Activated CD4-positive, alpha-beta memory T cell treated with anti-CD3 and anti-CD28 coated beads for 36 hours (primary cell): ENCODE data around the gene AADACL4. TPM values are rescaled to one million over a fixed set of nuclear protein-coding genes. Genes with fewer than 3 reads are reported as not detected.
"Not testable (repeated sequence)": the region's sequence is repeated elsewhere in the genome, so short reads cannot be mapped to it uniquely, and the experiment has no call there.

Source experiments
- CTCF ChIA-PET: fragments of 350-600 bp; sonication (Branson Sonifier 250); formaldehyde crosslinking; loops from one replicate; lab custom pipeline; 2021; ENCODE audit warnings: antibody characterized with exemption, inconsistent platforms; lab: Charles Lee
- POLR2A ChIA-PET: fragments of 350-600 bp; sonication (Branson Sonifier 250); formaldehyde crosslinking; loops from one replicate; lab custom pipeline; 2021; ENCODE audit warnings: antibody characterized with exemption; lab: Charles Lee
- DNase-seq: peaks from one replicate; pipeline ENCODE4 v3.0.0-alpha.2; 2020
- H3K27ac Mint-ChIP-seq: one replicate; pipeline ENCODE4 v1.8.0; 2021; ENCODE audit warnings: mixed read lengths
- H3K27me3 Mint-ChIP-seq: one replicate; pipeline ENCODE4 v1.8.0; 2021; ENCODE audit warnings: mixed read lengths
- H3K36me3 Mint-ChIP-seq: one replicate; pipeline ENCODE4 v1.8.0; 2021; ENCODE audit warnings: mixed read lengths
- H3K4me1 Mint-ChIP-seq: one replicate; pipeline ENCODE4 v1.8.0; 2021; ENCODE audit warnings: low read depth, mixed read lengths
- H3K4me3 Mint-ChIP-seq: one replicate; pipeline ENCODE4 v1.8.0; 2021; ENCODE audit warnings: mild to moderate bottlenecking, mixed read lengths
- H3K9me3 Mint-ChIP-seq: one replicate; pipeline ENCODE4 v1.8.0; 2021; ENCODE audit warnings: mixed read lengths
- intact Hi-C: fragments of 100-400 bp; cut with micrococcal nuclease; formaldehyde crosslinking; loops from one replicate; pipeline ENCODE4 v1.15.1; 2023
- total RNA-seq, 2 experiments: library from RNA; stranded (reverse); gene quantifications; one replicate each; pipeline ENCODE4 v1.2.3, GENCODE V29; 2021

Gene AADACL4
- total RNA-seq, 2 experiments from 2014 or later = not detected

DNA sequence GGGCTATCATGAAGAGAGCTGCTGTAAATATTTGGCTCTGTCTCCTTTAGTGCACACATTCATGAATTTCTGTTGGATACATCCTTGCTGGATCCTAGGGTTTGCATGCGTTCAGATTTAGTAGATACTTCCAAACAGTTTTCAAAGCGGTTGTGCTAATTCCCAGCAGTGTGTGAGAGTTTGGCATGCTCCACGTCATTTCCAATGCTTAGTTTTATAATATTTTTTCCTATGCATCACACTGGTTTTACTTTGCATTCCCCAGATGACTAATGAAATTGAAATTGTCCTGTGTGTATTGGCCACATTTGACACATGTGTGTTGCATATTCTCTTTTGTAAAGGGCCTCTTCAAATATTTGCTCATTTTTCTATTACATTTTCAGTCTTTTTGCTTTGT, 53.5 kb downstream of the AADACL4 start:
- ChIA-PET CTCF (no interaction called here), POLR2A (no interaction called here)
- Mint-ChIP-seq H3K27me3 (peaks cover 18% of the 10 kb centered on the region), H3K27ac (no peak overlapping the region), H3K9me3 (no peaks in the 10 kb centered on the region), H3K4me3 (no peak overlapping the region), H3K36me3 (no peaks in the 10 kb centered on the region), H3K4me1 (no peaks in the 10 kb centered on the region)
- DNase-seq = no peak
- intact Hi-C loops = no loop called here

DNA sequence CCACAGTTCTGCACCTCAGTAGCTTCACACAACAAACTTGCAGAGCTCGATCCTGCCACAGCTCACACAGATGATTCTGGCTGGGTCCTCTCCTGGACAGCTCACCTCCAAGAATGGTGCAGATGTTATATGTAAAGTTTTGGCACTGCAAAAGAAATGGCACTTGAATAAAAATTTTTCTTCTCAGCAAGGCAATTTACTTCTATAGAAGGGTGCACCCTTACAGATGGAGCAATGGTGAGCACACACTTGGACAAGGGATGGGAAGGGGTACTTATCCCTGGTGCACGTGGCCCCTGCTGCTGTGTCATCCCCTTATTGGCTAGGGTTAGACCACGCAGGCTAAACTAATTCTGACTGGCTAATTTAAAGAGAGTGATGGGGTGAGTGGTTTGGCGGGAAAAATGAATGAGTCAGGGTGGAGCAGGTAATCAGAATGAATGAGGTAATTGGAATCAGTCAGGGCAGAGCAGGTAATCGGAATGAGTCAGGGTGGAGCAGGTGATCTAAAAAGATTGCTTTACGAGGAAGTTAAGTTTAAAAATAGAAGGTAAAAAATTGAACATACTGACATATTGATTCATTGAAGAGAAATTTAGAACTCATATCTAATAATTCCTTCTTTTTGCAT, 60.1 kb downstream of the AADACL4 start:
- intact Hi-C loops = no loop called here
- ChIA-PET POLR2A (no interaction called here), CTCF (interaction anchor here (1.0 kb wide), 1 partner anchor 45 kb away, joined by 3 read pairs; no protein-coding TSS in a partner anchor)
- H3K4me1 Mint-ChIP-seq = no peaks in the 10 kb centered on the region
- DNase-seq = no peak
- no peak overlapping the region for H3K4me3 Mint-ChIP-seq
- H3K9me3 Mint-ChIP-seq = peaks cover 25% of the 10 kb centered on the region
- peaks cover 12% of the 10 kb centered on the region for H3K27me3 Mint-ChIP-seq
- peaks cover 2% of the 10 kb centered on the region for H3K36me3 Mint-ChIP-seq
- H3K27ac Mint-ChIP-seq = no peak overlapping the region

DNA sequence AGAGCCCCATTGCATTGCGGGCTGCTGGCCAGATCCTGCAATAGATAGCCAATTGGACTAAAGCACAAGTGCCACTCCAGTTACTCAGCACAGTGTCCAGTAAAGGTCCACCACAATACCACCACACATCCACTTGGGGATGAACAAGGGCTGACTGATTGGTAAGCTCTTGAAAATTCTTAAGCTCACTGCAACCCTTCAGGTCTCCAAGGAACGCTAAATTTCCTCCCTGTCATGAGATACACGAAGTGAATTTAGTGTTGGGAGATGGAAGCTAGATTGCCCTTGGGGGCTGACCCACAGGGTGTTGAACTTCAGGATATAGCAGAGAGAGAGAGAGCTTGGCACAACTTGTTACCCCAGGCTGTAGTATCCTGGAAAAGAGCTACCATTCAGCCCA, 62.2 kb downstream of the AADACL4 start:
- Mint-ChIP-seq H3K4me1 (no peaks in the 10 kb centered on the region), H3K27me3 (peaks cover 3% of the 10 kb centered on the region), H3K4me3 (no peak overlapping the region), H3K9me3 (peaks cover 25% of the 10 kb centered on the region), H3K27ac (no peak overlapping the region), H3K36me3 (peaks cover 2% of the 10 kb centered on the region)
- POLR2A ChIA-PET = no interaction called here
- intact Hi-C loops = no loop called here
- CTCF ChIA-PET = no interaction called here
- no peak for DNase-seq

DNA sequence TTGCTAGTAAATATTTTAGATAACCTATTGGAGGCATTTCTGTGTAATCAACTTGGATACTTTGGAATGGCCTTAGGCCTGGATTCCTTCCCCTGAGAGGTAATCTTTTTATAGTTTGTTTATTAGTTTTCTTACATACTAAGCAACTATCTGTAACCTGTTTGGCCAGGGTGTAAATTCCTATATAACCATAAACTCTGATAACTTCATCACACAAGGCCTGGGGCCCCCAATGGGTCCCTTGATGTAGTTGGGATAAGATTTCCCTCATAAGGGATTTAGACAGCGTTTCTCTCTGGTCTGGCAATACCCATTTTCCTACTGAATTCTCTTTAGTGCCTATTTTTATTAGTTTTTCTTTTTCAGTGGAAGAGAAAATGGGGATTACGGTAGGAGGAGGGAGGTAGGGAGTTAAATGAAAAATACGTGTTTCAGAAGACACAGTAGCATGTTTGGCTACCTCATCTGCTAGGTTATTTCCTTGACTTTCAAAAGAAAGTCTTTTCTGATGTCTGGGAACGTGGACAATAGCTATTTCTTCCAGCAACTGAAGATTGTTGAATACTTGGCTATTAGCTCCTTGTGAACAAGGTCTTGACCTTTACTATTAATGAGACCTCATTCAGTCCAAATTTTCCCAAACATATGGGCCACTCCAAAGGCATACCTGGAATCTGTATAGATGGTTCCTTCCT, 64.7 kb downstream of the AADACL4 start:
- peaks cover 16% of the 10 kb centered on the region for H3K9me3 Mint-ChIP-seq
- no peaks in the 10 kb centered on the region for H3K4me1 Mint-ChIP-seq
- H3K27ac Mint-ChIP-seq = no peak overlapping the region
- peaks cover 2% of the 10 kb centered on the region for H3K36me3 Mint-ChIP-seq
- H3K27me3 Mint-ChIP-seq = peaks cover 3% of the 10 kb centered on the region
- no peak overlapping the region for H3K4me3 Mint-ChIP-seq
- POLR2A ChIA-PET = no interaction called here
- no peak for DNase-seq
- CTCF ChIA-PET = no interaction called here
- intact Hi-C loops = no loop called here

DNA sequence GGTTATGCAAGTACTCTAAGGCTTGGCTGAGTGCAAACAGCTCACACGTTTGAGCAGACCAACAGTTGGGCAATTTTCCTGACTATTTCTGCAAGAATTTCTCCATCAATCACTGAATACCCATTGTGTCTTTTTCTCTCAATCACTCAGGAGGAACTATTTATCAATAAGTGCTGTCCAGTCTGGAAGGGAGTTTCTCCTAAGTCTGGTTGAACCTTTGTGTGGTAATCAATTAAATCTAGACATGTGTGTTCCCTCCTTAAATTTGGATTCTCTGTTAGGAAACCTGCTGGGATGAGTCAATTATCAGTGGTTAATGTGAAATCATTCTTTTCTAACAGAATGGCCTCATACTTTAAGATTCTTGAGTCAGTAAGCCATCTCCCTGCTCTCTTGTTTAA, 65.2 kb downstream of the AADACL4 start:
- no peak overlapping the region for H3K4me3 Mint-ChIP-seq
- H3K9me3 Mint-ChIP-seq = peaks cover 11% of the 10 kb centered on the region
- ChIA-PET CTCF (no interaction called here), POLR2A (no interaction called here)
- peaks cover under 1% of the 10 kb centered on the region for H3K36me3 Mint-ChIP-seq
- intact Hi-C loops = no loop called here
- no peaks in the 10 kb centered on the region for H3K4me1 Mint-ChIP-seq
- no peak for DNase-seq
- peaks cover 7% of the 10 kb centered on the region for H3K27me3 Mint-ChIP-seq
- H3K27ac Mint-ChIP-seq = no peak overlapping the region

DNA sequence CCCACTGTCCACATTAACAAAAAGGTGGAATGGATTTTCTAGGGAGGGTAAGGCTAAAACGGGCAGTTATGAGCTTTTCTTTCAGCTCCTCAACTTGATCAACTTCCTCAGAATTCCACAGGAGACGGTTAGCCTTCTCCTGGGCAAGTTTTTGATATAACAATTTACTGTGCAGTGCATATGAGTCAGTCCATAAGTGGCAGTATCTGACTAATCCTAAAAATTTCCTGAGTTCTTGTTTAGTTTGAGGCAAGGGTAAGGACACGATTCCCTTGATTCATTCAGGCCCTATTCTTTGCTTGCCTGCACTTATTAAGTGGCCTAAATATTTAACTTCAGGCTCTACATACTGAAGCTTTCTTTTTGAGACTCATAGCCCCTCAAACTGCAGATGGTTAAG, 65.8 kb downstream of the AADACL4 start:
- H3K27ac Mint-ChIP-seq = no peak overlapping the region
- no peaks in the 10 kb centered on the region for H3K36me3 Mint-ChIP-seq
- POLR2A ChIA-PET = no interaction called here
- peaks cover 7% of the 10 kb centered on the region for H3K27me3 Mint-ChIP-seq
- no peak overlapping the region for H3K4me3 Mint-ChIP-seq
- H3K9me3 Mint-ChIP-seq = peaks cover 5% of the 10 kb centered on the region
- no peaks in the 10 kb centered on the region for H3K4me1 Mint-ChIP-seq
- CTCF ChIA-PET = no interaction called here
- no peak for DNase-seq
- intact Hi-C loops = no loop called here

DNA sequence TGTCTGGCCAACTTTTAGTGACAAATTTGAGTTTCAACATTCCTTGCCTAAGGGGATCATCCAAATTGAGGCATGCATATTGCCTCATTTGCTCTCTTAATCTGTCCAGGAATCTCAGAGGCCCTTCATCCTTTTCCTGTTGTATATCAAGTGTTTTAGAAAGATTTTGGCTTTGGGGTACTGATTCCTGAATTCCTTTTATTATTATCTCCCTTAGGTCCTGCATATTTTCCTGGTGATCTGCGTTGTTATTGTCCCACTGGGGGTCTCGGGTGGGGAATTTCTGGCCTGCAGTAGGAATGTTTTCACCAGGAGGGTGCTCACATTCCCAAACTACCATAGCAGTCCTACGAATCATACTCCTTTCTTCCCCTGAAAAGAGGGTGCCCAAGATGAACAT, 67.7 kb downstream of the AADACL4 start:
- intact Hi-C loops = no loop called here
- no peaks in the 10 kb centered on the region for H3K4me1 Mint-ChIP-seq
- peaks cover 14% of the 10 kb centered on the region for H3K27me3 Mint-ChIP-seq
- H3K9me3 Mint-ChIP-seq = no peaks in the 10 kb centered on the region
- no peak overlapping the region for H3K27ac Mint-ChIP-seq
- no peak for DNase-seq
- CTCF ChIA-PET = no interaction called here
- H3K36me3 Mint-ChIP-seq = no peaks in the 10 kb centered on the region
- H3K4me3 Mint-ChIP-seq = no peak overlapping the region
- POLR2A ChIA-PET = no interaction called here

DNA sequence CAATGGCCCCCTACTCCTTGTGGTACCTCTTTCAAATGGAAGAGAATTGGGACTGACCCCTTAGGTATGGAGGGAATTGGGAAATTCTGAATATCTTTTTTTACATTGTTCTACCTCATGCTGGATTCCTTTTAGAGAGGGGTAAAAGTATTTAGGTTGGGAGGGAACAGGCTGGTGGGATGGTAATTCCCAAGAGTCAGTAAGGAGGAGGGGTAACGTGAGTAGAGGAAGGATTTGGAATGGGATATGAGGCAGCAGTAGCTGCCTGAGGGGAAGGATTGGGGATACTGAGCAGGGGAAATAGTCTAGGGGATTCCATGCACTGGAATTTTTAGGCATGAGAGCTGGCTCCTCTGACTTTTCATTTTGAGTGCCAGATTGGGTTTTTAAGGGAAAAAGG, 68.2 kb downstream of the AADACL4 start:
- Mint-ChIP-seq H3K4me1 (no peaks in the 10 kb centered on the region), H3K27me3 (peaks cover 14% of the 10 kb centered on the region), H3K27ac (no peak overlapping the region), H3K9me3 (no peaks in the 10 kb centered on the region), H3K4me3 (no peak overlapping the region), H3K36me3 (no peaks in the 10 kb centered on the region)
- intact Hi-C loops = no loop called here
- no peak for DNase-seq
- ChIA-PET CTCF (no interaction called here), POLR2A (no interaction called here)

DNA sequence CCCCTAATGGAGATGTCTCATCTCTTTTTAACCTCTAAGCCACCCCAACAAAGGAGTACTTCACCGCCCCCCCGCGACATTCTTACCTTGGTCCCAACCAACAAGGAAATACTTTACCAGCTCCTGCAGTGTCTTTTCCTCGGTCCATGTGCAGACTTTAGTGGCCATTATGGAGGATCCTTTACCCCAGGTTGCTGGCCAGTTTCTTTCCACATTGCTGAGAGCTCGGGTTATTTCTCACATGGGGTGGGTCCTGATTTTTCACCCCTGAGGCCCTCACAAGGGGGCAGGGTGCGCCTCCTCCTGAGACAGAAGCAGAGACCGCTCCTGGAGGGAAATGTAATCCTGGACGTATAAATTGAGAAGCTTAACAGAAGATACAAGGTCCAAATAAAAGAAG, 69.0 kb downstream of the AADACL4 start:
- Mint-ChIP-seq H3K4me3 (no peak overlapping the region), H3K36me3 (no peaks in the 10 kb centered on the region), H3K9me3 (no peaks in the 10 kb centered on the region), H3K4me1 (no peaks in the 10 kb centered on the region), H3K27ac (no peak overlapping the region), H3K27me3 (peaks cover 14% of the 10 kb centered on the region)
- POLR2A ChIA-PET = no interaction called here
- intact Hi-C loops = no loop called here
- CTCF ChIA-PET = no interaction called here
- DNase-seq = no peak

DNA sequence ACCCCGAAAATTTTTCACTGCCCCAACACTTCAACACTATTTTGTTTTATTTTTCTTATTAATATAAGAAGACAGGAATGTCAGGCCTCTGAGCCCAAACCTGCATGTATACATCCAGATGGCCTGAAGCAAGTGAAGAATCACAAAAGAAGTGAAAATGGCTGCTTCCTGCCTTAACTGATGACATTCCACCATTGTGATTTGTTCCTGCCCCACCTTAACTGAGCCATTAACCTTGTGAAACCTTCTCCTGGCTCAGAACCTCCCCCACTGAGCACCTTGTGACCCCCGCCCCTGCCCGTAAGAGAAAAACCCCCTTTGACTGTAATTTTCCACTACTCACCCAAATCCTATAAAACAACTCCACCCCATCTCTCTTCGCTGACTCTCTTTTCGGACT, 69.8 kb downstream of the AADACL4 start:
- DNase-seq, H3K4me1 Mint-ChIP-seq, POLR2A ChIA-PET, H3K36me3 Mint-ChIP-seq, H3K27ac Mint-ChIP-seq, intact Hi-C loops, H3K9me3 Mint-ChIP-seq, CTCF ChIA-PET, H3K4me3 Mint-ChIP-seq: not testable (repeated sequence)
- H3K27me3 Mint-ChIP-seq = peaks cover 14% of the 10 kb centered on the region

DNA sequence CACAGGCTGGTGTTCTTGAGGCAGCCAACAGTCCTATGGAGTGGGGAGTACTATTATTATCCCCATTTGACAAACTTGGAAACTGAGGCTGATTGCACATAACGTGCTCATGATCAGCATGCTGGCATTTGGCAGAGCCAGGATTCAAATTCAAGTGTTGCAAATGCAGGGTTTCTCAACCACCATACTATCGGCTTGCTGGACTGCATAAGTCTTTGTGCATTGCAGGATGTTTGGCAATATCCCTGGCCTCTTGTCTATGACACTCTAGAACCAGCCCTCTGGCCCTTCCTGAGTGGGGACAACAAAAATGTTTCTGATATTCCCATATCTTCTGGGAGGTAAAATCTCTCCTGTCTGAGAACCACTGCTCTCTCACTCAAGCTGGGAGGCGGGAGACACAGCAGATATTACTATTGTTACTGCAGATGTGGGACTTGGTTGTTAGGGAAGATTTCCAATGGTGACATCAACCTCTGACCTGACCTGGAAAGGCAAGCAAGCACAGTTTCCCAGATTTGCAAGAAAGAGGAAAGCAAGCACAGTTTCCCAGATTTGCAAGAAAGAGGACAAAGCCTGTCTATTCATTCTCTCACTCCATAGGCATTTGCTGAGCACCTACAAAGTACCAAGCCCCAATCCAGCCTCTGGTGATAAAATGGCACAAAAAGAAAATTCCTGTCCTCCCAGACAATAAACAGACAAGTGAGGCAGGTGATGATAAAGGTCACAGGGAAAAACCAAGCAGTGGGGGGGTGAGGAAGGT, 71.0 kb downstream of the AADACL4 start:
- no peaks in the 10 kb centered on the region for H3K9me3 Mint-ChIP-seq
- H3K27ac Mint-ChIP-seq = no peak overlapping the region
- H3K27me3 Mint-ChIP-seq = peaks cover 14% of the 10 kb centered on the region
- CTCF ChIA-PET = no interaction called here
- H3K4me1 Mint-ChIP-seq = no peaks in the 10 kb centered on the region
- intact Hi-C loops = no loop called here
- H3K4me3 Mint-ChIP-seq = no peak overlapping the region
- H3K36me3 Mint-ChIP-seq = no peaks in the 10 kb centered on the region
- DNase-seq = no peak
- POLR2A ChIA-PET = no interaction called here

DNA sequence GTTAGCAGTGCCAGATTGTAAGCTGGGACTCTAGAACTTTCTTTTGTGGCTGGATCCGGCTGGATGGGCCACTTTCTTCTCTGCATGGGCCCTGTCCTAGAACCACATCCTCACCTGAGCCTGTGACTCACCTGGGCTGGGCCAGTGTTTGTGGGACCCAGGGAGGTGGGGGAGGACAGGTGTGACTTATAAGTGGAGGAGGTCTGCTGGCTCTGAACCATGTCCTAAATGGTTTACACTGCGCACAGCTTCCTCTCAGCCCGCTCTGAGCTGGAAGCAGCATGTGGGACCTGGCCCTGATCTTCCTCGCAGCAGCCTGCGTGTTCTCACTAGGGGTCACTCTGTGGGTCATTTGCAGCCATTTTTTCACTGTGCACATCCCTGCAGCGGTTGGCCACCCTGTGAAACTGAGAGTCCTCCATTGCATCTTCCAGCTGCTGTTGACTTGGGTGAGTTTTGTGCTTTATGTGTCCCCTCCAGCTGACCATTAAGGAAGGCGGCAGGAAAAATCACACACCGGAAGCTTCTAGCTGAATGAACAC, 72.1 kb downstream of the AADACL4 start, which contains the start of gene AADACL3:
Gene AADACL3, plus strand, starts transcription at position 215 of the 542 bp plus-strand sequence. Its CDS starts 67 bp downstream, at position 282.
- no peaks in the 10 kb centered on the region for H3K4me1 Mint-ChIP-seq
- intact Hi-C loops = no loop called here
- no peak within 1 kb of the TSS for H3K4me3 Mint-ChIP-seq
- CTCF ChIA-PET = no interaction called here
- POLR2A ChIA-PET = interaction anchor here (0.7 kb wide), 1 partner anchor 9 kb away, joined by 3 read pairs; no protein-coding TSS in a partner anchor
- no peak for DNase-seq
- H3K9me3 Mint-ChIP-seq = no peaks in the 10 kb centered on the region
- H3K27me3 Mint-ChIP-seq = peaks cover 16% of the 10 kb centered on the region
- no peaks in the 10 kb centered on the region for H3K36me3 Mint-ChIP-seq
- no peak within 1 kb of the TSS for H3K27ac Mint-ChIP-seq
